Measurements from ENCODE around the gene RIC1. TPM values are rescaled to one million over a fixed set of nuclear protein-coding genes. Genes with fewer than 3 reads are reported as not detected.

The RIC1 gene
- total and polyA plus RNA-seq, 2 of the 8 experiments (the other 6 are each of a cell fraction or from before 2014, with no cell fraction given), result 10.7 to 24.5 TPM

GRCh38 chr9:5767968-5768932, 139.3 kb downstream of the RIC1 start (continued):
- TF ChIP-seq CHD7 (IDR thresholded peaks at IDR 0.05; ENCODE audit: insufficient replicate concordance, low read length) (no peak), ATF3 (IDR thresholded peaks at IDR 0.05; ENCODE audit: insufficient read depth, low read depth, low read length) (no peak), BACH1 (IDR thresholded peaks at IDR 0.05; ENCODE audit: low read length) (no peak), EGR1 (IDR thresholded peaks at IDR 0.05; ENCODE audit: borderline replicate concordance, low read depth, low read length) (no peak), POLR2AphosphoS5 (IDR thresholded peaks at IDR 0.05; ENCODE audit: low read depth, low read length) (no peak), TAF7 (optimal IDR thresholded peaks at IDR 0.05; ENCODE audit: borderline replicate concordance, low read depth, low read length) (no peak), SIRT6 (IDR thresholded peaks at IDR 0.05; ENCODE audit: low read length) (no peak), RFX5 (IDR thresholded peaks at IDR 0.05; ENCODE audit: borderline replicate concordance, low read depth, low read length) (no peak), NRF1 (IDR thresholded peaks at IDR 0.05; ENCODE audit: low read depth, low read length) (no peak), SP1 (IDR thresholded peaks at IDR 0.05; ENCODE audit: low read depth, low read length) (no peak)
